ENCODE results near the gene TBC1D22A. TPM values are rescaled to one million over a fixed set of nuclear protein-coding genes. Genes with fewer than 3 reads are reported as not detected.

TBC1D22A gene
- total RNA-seq, 1 experiment from 2014 or later, result 7.9 TPM

- no peak for DNase-seq (ENCODE audit: low spot score)
Observed at GRCh38 chr22:46992121-46992731, 229.8 kb downstream of the TBC1D22A start.

GRCh38 chr22:46993633-46994032, 231.2 kb downstream of the TBC1D22A start:
- no peak for DNase-seq (ENCODE audit: low spot score)

- no peak for DNase-seq (ENCODE audit: low spot score)
Observed at GRCh38 chr22:46994265-46994664, 231.8 kb downstream of the TBC1D22A start.

- DNase-seq (ENCODE audit: low spot score), result no peak
Observed at GRCh38 chr22:46994983-46995382, 232.5 kb downstream of the TBC1D22A start.

GRCh38 chr22:46995501-46996360, 233.3 kb downstream of the TBC1D22A start:
- DNase-seq (ENCODE audit: low spot score), result no peak

GRCh38 chr22:46996595-46997310, 234.3 kb downstream of the TBC1D22A start:
- no peak for DNase-seq (ENCODE audit: low spot score)

GRCh38 chr22:46997311-46997970, 235.0 kb downstream of the TBC1D22A start:
- DNase-seq (ENCODE audit: low spot score), result no peak

GRCh38 chr22:46998331-46998730, 235.9 kb downstream of the TBC1D22A start:
- no peak for DNase-seq (ENCODE audit: low spot score)

GRCh38 chr22:47000256-47000655, 237.8 kb downstream of the TBC1D22A start:
- DNase-seq (ENCODE audit: low spot score), result no peak

- no peak for DNase-seq (ENCODE audit: low spot score)
Observed at GRCh38 chr22:47000888-47001287, 238.4 kb downstream of the TBC1D22A start.

GRCh38 chr22:47001288-47001687, 238.8 kb downstream of the TBC1D22A start:
- no peak for DNase-seq (ENCODE audit: low spot score)

- DNase-seq (ENCODE audit: low spot score), result no peak
Observed at GRCh38 chr22:47002692-47003091, 240.2 kb downstream of the TBC1D22A start.

GRCh38 chr22:47005506-47006408, 243.3 kb downstream of the TBC1D22A start:
- no peak for DNase-seq (ENCODE audit: low spot score)

GRCh38 chr22:47006433-47006832, 244.0 kb downstream of the TBC1D22A start:
- DNase-seq (ENCODE audit: low spot score), result no peak

- DNase-seq (ENCODE audit: low spot score), result no peak
Observed at GRCh38 chr22:47006869-47007268, 244.4 kb downstream of the TBC1D22A start.

GRCh38 chr22:47007496-47007895, 245.0 kb downstream of the TBC1D22A start:
- no peak for DNase-seq (ENCODE audit: low spot score)

- DNase-seq (ENCODE audit: low spot score), result no peak
Observed at GRCh38 chr22:47008208-47008885, 245.9 kb downstream of the TBC1D22A start.

GRCh38 chr22:47009304-47010101, 247.1 kb downstream of the TBC1D22A start:
- no peak for DNase-seq (ENCODE audit: low spot score)

GRCh38 chr22:47010211-47010610, 247.8 kb downstream of the TBC1D22A start:
- no peak for DNase-seq (ENCODE audit: low spot score)
